ENCODE measurements around the gene SLC19A3.
"Not testable (repeated sequence)": the region's sequence is repeated elsewhere in the genome, so short reads cannot be mapped to it uniquely, and the experiment has no call there.

SLC19A3 gene

GRCh38 chr2:227739351-227739750 lies 21.5 kb upstream of the SLC19A3 start:
- FAIRE-seq = no peak
- no peak for TF ChIP-seq TAF1 (IDR thresholded peaks at IDR 0.05; ENCODE audit: low read depth, low read length)
- no peak for TF ChIP-seq POLR2AphosphoS5 (IDR thresholded peaks at IDR 0.05; ENCODE audit: low read depth, low read length)
- no peak for TF ChIP-seq POU2F2 (IDR thresholded peaks at IDR 0.05; ENCODE audit: low read depth, low read length)
- no peak for TF ChIP-seq PAX5 (IDR thresholded peaks at IDR 0.05; ENCODE audit: insufficient read depth, low read length, severe bottlenecking)
- no peak for TF ChIP-seq SPI1 (IDR thresholded peaks at IDR 0.05; ENCODE audit: low read depth, low read length)
- no peak for TF ChIP-seq POLR2A (IDR thresholded peaks at IDR 0.05; ENCODE audit: low read depth, low read length)
- DNase-seq (ENCODE audit: insufficient read length, low spot score) = no peak

GRCh38 chr2:227728035-227728434 lies 10.2 kb upstream of the SLC19A3 start, which contains the start of gene SCYGR7:
Gene SCYGR7, plus strand, starts transcription at chr2:227728335. Its CDS starts 0 bp downstream, at chr2:227728335.
- no peak for DNase-seq (ENCODE audit: insufficient read length, low spot score)
- FAIRE-seq = no peak
- TF ChIP-seq POU2F2 (IDR thresholded peaks at IDR 0.05; ENCODE audit: low read depth, low read length) (no peak), POLR2A (IDR thresholded peaks at IDR 0.05; ENCODE audit: low read depth, low read length) (no peak), PAX5 (IDR thresholded peaks at IDR 0.05; ENCODE audit: insufficient read depth, low read length, severe bottlenecking) (no peak), POLR2AphosphoS5 (IDR thresholded peaks at IDR 0.05; ENCODE audit: low read depth, low read length) (no peak), TAF1 (IDR thresholded peaks at IDR 0.05; ENCODE audit: low read depth, low read length) (no peak), SPI1 (IDR thresholded peaks at IDR 0.05; ENCODE audit: low read depth, low read length) (no peak)

DNA sequence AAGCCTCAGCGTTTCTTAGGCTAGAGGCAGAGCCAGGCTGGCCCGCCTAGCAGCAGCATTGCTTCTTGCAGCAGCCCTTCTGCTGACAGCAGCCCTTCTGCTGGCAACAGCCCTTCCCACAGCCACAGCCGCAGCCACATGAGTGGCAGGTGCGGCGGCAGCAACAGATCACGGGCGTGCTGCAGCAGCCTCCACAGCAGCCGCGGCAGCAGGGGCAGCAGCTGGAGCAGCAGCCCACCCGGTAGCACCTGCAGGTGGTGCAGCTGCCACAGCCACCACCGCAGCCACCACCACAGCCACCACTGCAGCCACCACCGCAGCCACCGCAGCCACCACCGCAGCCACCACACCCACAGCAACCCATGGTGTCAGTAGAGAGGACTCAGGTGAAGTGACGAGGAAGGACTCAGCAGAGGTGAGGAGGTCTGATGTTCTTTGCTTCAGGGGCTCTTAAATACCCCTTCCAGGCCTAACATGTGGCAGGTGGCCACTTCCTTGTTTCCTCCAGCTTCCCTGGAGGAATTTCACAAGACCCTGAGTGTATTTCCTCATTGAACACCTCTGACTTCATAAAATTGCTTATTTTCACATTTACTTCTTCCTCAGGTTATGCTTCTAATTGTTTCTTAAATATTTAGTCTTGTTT lies 6.7 kb upstream of the SLC19A3 start, which contains the start of gene SCYGR6:
TSS of gene SCYGR6 (minus strand) at position 364 of the 646 bp plus-strand sequence. CDS start at position 364, 0 bp downstream.
- FAIRE-seq (no peak), DNase-seq (ENCODE audit: insufficient read length, low spot score) (no peak)
- TF ChIP-seq SPI1 (IDR thresholded peaks at IDR 0.05; ENCODE audit: low read depth, low read length) = no peak
- TF ChIP-seq POLR2AphosphoS5 (IDR thresholded peaks at IDR 0.05; ENCODE audit: low read depth, low read length) = no peak
- no peak for TF ChIP-seq PAX5 (IDR thresholded peaks at IDR 0.05; ENCODE audit: insufficient read depth, low read length, severe bottlenecking)
- no peak for TF ChIP-seq POU2F2 (IDR thresholded peaks at IDR 0.05; ENCODE audit: low read depth, low read length)
- no peak for TF ChIP-seq POLR2A (IDR thresholded peaks at IDR 0.05; ENCODE audit: low read depth, low read length)
- TF ChIP-seq TAF1 (IDR thresholded peaks at IDR 0.05; ENCODE audit: low read depth, low read length) = no peak

DNA sequence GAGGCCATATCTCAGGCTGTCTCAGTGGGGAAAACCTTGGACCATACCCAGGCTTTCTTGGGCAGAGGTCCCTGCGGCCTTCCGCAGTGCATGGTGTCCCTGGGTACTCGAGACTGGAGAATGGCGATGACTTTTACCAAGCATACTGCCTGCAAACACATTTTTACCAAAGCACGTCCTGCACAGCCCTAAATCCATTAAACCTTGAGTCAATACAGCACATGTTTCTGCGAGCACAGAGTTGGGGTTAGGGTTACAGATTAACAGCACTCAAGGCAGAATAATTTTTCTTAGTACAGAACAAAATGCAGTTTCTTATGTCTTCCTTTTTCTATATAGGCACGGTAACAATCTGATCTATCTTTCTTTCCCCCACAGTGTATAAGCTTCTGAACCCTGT lies 5.0 kb upstream of the SLC19A3 start:
- FAIRE-seq; DNase-seq (ENCODE audit: insufficient read length, low spot score): not testable (repeated sequence)

DNA sequence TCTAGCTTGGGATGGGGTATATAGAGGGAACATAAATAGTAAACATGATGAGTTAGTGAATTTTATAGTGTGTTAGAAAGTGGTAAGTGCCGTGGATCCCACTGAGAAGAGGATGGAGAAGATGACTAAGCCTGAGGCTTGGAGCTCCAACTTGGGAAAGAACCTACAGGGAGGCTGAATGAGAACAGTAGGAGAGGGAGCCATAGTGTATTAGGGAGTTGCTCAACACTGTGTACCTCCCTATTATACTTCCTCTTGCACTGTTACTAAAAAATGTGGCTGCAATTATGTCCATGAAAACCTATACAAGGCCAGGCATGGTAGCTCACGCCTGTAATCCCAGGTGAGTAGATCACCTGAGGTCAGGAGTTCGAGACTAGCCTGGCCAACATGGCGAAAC lies 2.9 kb upstream of the SLC19A3 start:
- no peak for TF ChIP-seq POLR2AphosphoS5 (IDR thresholded peaks at IDR 0.05; ENCODE audit: low read depth, low read length)
- TF ChIP-seq POLR2A (IDR thresholded peaks at IDR 0.05; ENCODE audit: low read depth, low read length) = no peak
- no peak for TF ChIP-seq POU2F2 (IDR thresholded peaks at IDR 0.05; ENCODE audit: low read depth, low read length)
- no peak for TF ChIP-seq PAX5 (IDR thresholded peaks at IDR 0.05; ENCODE audit: insufficient read depth, low read length, severe bottlenecking)
- no peak for TF ChIP-seq SPI1 (IDR thresholded peaks at IDR 0.05; ENCODE audit: low read depth, low read length)
- TF ChIP-seq TAF1 (IDR thresholded peaks at IDR 0.05; ENCODE audit: low read depth, low read length) = no peak
- DNase-seq (ENCODE audit: insufficient read length, low spot score) (no peak), FAIRE-seq (no peak)

- FAIRE-seq = no peak
- DNase-seq (ENCODE audit: insufficient read length, low spot score) = no peak
- TF ChIP-seq PAX5 (IDR thresholded peaks at IDR 0.05; ENCODE audit: insufficient read depth, low read length, severe bottlenecking) = no peak
Observed at GRCh38 chr2:227719641-227720040, 1.8 kb upstream of the SLC19A3 start.

DNA sequence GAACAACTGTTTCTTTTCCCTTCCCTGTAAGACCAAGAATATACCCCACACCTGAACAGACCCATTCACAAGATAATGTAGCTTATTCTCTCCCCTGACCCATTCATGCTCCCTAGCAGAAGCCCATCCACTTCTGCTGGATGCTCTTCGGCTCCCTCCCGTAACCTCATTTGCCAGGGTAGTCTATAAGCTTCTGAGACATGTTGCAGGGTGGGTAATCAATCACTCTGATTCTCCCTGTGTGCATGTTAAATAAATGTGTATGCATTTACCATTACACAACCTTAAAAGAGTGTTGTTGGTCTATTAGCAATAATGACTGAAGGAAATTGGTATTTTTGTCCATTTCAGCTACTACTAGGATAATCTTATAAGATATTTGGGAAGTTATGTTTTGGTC lies 1.3 kb downstream of the SLC19A3 start:
- DNase-seq (ENCODE audit: insufficient read length, low spot score) (no peak), FAIRE-seq (no peak)
- TF ChIP-seq POU2F2 (IDR thresholded peaks at IDR 0.05; ENCODE audit: low read depth, low read length) (no peak), POLR2A (IDR thresholded peaks at IDR 0.05; ENCODE audit: low read depth, low read length) (no peak), SPI1 (IDR thresholded peaks at IDR 0.05; ENCODE audit: low read depth, low read length) (no peak), TAF1 (IDR thresholded peaks at IDR 0.05; ENCODE audit: low read depth, low read length) (no peak), PAX5 (IDR thresholded peaks at IDR 0.05; ENCODE audit: insufficient read depth, low read length, severe bottlenecking) (no peak), POLR2AphosphoS5 (IDR thresholded peaks at IDR 0.05; ENCODE audit: low read depth, low read length) (no peak)

DNA sequence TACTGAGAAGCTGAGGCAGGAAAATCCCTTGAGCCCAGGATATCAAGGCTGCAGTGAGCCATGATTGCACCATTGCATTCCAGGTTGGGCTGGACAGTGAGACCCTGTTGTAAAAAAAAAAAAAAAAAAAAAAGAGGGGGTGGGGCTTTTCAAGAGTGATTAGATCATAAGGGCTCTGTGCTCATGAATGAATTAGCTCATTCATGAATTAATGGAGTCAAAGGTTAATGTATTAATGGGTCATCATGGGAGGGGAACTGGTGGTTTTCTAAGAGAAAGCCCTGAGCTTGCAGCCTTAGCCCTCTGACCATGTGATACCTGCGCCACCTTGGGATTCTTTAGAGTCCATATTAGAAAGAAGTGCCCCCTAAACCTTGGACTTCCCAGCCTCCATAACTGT lies 4.5 kb downstream of the SLC19A3 start:
- DNase-seq (ENCODE audit: insufficient read length, low spot score) (no peak), FAIRE-seq (no peak)
- TF ChIP-seq PAX5 (IDR thresholded peaks at IDR 0.05; ENCODE audit: insufficient read depth, low read length, severe bottlenecking) = no peak
- TF ChIP-seq TAF1 (IDR thresholded peaks at IDR 0.05; ENCODE audit: low read depth, low read length) = no peak

DNA sequence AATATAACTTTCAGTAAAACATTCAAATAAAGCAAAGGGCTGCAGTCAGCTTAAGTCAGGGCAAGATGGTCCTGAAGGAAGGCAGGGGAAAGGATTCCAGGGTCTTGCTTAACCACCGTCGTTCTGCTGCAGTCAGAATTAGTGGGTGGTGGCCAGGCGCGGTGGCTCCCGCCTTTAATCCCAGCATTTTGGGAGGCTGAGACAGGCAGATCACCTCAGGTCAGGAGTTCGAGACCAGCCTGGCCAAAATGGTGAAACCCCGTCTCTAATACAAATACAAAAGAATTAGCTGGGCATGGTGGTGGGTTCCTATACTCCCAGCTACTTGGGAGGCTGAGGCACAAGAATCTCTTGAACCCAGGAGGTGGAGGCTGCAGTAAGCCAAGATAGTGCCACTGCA lies 6.8 kb downstream of the SLC19A3 start:
- FAIRE-seq (no peak), DNase-seq (ENCODE audit: insufficient read length, low spot score) (no peak)
- TF ChIP-seq POU2F2 (IDR thresholded peaks at IDR 0.05; ENCODE audit: low read depth, low read length) = no peak
- TF ChIP-seq POLR2A (IDR thresholded peaks at IDR 0.05; ENCODE audit: low read depth, low read length) = no peak
- TF ChIP-seq SPI1 (IDR thresholded peaks at IDR 0.05; ENCODE audit: low read depth, low read length) = no peak
- TF ChIP-seq PAX5 (IDR thresholded peaks at IDR 0.05; ENCODE audit: insufficient read depth, low read length, severe bottlenecking) = no peak
- TF ChIP-seq POLR2AphosphoS5 (IDR thresholded peaks at IDR 0.05; ENCODE audit: low read depth, low read length) = no peak
- no peak for TF ChIP-seq TAF1 (IDR thresholded peaks at IDR 0.05; ENCODE audit: low read depth, low read length)

- FAIRE-seq (no peak), DNase-seq (ENCODE audit: insufficient read length, low spot score) (no peak)
- no peak for TF ChIP-seq POLR2A (IDR thresholded peaks at IDR 0.05; ENCODE audit: low read depth, low read length)
Observed at GRCh38 chr2:227707390-227707789, 10.4 kb downstream of the SLC19A3 start.

GRCh38 chr2:227706859-227707258 lies 11.0 kb downstream of the SLC19A3 start:
- no peak for FAIRE-seq
- no peak for TF ChIP-seq SPI1 (IDR thresholded peaks at IDR 0.05; ENCODE audit: low read depth, low read length)
- no peak for TF ChIP-seq TAF1 (IDR thresholded peaks at IDR 0.05; ENCODE audit: low read depth, low read length)
- no peak for TF ChIP-seq POLR2AphosphoS5 (IDR thresholded peaks at IDR 0.05; ENCODE audit: low read depth, low read length)
- no peak for TF ChIP-seq POLR2A (IDR thresholded peaks at IDR 0.05; ENCODE audit: low read depth, low read length)
- no peak for TF ChIP-seq POU2F2 (IDR thresholded peaks at IDR 0.05; ENCODE audit: low read depth, low read length)
- TF ChIP-seq PAX5 (IDR thresholded peaks at IDR 0.05; ENCODE audit: insufficient read depth, low read length, severe bottlenecking) = no peak
- DNase-seq (ENCODE audit: insufficient read length, low spot score) = no peak

Measured in GM12891 (cell line).